ENCODE measurements around the gene TSEN34. TPM values are rescaled to one million over a fixed set of nuclear protein-coding genes. Genes with fewer than 3 reads are reported as not detected.

Gene TSEN34
- 10 to 100 TPM; 36.2 to 67.5 (median 45.0) TPM for polyA plus RNA-seq (ENCODE audit: insufficient read length in 4 of 4)

DNA sequence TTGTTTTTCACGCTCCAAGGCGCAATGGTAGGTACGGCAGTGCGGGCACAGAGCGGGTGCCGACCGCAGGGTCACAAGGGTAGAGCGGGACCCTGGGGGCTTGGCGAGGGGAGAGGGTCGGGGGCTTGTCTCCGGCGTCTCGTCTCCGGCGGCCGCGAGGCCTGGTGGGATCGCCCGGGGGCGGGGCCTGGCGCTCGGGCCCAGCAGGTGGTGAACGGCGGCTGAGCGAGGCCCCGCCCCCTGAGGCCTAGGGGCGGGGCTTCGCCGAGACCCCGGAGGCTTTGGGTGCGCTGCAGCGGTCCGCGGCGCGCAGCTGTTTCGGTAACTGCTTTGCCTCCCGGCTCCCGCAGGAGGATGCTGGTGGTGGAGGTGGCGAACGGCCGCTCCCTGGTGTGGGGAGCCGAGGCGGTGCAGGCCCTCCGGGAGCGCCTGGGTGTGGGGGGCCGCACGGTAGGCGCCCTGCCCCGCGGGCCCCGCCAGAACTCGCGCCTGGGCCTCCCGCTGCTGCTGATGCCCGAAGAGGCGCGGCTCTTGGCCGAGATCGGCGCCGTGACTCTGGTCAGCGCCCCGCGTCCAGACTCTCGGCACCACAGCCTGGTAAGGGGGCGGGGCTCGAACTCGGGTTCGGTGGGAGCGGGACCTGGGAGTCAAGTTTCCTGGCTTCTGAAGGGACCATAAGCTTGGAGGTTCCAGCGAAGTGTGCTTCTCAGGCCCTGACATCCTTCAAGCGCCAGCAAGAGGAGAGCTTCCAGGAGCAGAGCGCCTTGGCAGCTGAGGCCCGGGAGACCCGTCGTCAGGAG, at the start of gene TSEN34:
Gene TSEN34, plus strand, starts transcription at position 298 of the 800 bp plus-strand sequence. Its CDS starts 57 bp downstream, at position 355.
- peak; percentile 81 to 90 (median 86) for DNase-seq (ENCODE audit: low read depth in 4 of 4, low spot score in 3 of 4)

DNA sequence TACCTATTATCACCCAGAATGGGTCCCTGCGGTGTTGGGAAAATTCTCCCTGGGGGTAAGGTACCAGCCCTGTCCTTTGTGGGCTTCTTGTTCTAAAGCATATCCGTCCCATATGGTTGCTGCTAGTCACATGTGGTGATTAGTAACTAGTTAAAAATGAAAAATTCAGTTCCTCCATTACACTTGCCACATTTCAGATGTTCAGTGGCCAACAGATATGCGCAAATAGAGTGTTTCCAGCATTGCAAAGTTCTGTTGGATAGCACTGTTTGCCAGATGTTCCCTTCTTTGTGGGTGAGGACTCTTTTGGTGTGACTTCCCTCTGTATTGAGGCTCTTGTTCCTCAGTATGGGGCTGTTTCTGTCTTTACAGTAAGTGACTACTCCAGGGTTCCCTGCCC, 49.8 kb upstream of the TSEN34 start:
- no peak for DNase-seq (ENCODE audit: low read depth in 4 of 4, low spot score in 3 of 4)

DNA sequence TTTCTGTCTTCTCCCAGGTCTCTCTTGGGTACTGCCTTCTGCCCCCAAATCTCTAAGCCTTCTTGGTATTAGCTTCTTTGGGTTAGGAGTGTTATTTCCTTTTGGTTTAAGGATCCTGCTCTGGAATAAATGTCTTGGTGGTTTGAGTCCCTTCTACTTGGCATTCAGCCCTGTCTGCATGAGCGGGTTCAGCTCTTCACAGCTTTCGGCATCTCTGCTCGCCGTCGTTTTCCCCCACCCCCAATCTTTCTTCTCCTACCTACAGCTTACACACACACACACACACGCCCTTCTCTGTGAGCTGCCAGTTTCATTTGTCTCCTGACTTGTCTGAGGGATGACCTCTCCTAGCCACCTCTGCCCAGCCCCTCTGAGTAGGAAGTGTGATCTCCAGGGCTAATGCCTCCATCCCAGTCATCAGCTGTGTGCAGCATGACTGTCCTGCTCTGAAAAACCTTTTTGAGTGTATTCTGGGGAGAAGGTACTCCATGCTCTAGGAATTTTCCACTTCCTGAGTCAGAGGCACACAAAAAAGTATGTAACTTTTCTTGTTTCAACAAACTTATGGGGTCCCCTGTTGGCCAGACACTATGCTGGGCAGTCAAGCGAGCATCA, 48.8 kb upstream of the TSEN34 start:
- no peak for DNase-seq (ENCODE audit: low read depth in 4 of 4, low spot score in 3 of 4)

DNA sequence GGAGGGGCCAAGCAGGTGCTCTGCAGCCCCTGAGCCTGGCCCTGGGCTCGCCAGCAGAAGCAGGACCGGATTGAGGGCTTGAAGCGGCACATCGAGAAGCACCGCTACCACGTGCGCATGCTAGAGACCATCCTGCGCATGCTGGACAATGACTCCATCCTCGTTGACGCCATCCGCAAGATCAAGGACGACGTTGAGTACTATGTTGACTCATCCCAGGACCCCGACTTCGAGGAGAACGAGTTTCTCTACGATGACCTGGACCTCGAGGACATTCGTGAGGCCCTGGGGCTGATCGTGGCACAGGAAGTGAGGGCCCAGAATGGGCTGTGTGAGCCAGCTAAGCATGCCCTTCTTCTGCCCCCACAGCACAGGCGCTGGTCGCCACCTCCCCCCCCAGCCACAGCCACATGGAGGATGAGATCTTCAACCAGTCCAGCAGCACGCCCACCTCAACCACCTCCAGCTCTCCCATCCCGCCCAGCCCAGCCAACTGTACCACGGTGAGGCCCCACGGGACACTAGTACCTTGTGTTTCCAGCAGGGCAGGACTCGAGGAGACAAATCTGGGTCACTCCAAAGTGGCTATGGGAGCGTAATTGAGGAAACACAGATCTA, 45.5 kb upstream of the TSEN34 start:
- DNase-seq (ENCODE audit: low read depth in 4 of 4, low spot score in 3 of 4): no peak

DNA sequence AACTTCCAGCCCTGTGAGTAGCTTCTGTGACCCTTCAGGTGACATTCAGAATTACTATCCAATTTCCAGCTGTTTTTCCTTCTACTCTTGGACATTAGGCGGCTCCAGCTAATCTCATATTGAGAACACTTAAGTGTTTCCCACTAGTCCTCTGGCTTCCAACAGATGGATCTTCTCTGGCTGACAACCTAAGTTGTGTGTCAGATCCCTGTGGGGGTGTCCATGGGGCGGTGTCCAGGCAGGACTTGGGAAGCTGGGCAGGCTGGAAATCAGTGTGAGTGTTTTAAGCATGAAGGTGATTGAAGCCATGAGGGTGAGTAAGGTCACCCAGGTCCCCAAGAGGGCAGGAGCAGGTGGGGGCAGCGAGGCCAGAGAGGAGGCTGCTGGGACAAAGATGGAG, 43.4 kb upstream of the TSEN34 start:
- DNase-seq (ENCODE audit: low read depth in 4 of 4, low spot score in 3 of 4): peak in 1 of 4 donors; percentile 56

DNA sequence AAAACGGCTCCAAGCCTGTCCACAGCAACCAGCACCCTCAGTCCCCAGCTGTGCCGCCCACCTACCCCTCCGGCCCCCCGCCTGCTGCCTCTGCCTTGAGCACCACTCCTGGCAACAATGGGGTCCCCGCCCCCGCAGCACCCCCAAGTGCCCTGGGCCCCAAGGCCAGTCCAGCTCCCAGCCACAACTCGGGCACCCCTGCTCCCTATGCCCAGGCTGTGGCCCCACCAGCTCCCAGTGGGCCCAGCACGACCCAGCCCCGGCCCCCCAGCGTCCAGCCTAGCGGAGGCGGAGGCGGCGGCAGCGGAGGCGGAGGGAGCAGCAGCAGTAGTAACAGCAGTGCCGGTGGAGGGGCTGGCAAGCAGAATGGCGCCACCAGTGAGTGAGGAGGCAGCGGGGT, 43.0 kb upstream of the TSEN34 start:
- no peak for DNase-seq (ENCODE audit: low read depth in 4 of 4, low spot score in 3 of 4)

DNA sequence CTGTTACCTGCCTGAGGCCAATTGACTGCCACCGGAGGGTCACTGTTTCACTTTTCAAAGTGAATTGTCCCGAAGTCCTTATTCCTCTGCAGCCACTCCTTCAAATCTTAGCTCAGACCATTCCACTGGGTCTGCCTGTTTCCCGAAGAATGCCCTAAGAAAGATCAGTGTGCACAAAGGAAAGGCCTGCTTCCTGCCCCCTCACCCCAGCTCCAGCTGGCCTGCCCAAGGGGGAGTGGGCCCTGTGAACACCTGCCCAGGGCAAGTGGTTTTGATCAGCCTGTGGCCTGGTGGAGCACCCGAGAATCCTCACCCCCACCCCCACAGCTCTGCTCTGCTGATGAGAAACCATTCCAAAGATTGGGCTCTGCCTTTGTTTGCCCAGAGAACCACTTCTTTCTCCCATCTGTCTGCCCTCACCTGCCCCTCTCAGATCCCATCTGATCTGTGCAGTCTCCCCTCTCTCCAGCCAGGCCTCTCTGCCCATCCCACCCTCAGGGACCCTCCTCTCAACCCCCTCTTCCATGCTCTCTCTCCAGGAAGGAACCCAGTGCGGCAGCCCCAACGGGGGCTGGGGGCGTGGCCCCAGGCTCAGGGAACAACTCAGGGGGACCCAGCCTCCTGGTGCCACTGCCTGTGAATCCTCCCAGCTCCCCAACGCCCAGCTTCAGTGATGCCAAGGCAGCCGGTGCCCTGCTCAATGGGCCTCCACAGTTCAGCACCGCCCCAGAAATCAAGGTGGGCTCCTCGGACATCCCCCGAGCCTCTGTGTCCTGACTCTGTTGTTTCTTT, 41.9 kb upstream of the TSEN34 start:
- DNase-seq (ENCODE audit: low read depth in 4 of 4, low spot score in 3 of 4): no peak

DNA sequence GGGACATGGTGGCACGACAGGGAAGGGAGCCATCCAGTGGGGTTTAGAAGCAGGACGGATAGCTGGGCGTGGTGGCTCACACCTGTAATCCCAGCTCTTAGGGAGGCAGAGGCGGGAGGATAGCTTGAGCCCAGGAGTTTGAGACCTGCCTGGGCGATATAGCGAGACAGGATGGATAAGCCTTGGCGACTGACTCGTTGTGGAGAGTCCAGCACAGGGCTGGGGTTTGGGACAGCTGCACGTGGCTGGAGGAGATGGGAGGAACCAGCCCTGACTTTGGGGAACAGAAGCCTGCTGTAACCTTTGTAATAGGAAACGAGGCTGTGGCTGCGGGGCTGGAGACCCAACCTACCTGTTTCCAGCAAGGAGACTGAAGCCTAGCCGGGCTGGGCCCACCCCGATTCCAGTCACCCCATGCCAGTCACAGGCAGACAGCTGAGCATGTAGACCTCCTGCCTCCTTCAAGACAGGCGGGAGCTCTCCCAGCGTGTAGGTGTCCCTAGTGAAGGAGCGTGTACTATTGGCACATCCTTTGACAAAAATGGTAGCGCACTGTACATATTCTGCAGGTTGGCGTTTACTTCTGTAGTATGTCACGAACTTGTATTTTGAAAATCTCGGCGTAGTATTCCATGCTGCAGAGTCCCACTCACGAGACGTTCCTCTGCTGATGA, 39.6 kb upstream of the TSEN34 start:
- no peak for DNase-seq (ENCODE audit: low read depth in 4 of 4, low spot score in 3 of 4)

DNA sequence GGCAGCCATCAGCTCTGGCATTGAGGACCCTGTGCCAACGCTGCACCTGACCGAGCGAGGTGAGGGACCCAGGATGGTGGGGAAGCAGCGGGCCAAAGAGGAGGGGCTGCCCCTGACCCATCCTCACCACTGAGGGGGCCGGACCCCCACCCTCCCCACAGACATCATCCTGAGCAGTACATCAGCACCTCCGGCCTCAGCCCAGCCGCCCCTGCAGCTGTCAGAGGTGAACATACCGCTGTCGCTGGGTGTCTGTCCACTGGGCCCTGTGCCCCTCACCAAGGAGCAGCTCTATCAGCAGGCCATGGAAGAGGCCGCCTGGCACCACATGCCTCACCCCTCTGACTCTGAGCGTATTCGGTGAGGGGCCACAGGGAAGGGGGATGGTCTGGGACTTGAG, 38.8 kb upstream of the TSEN34 start:
- DNase-seq (ENCODE audit: low read depth in 4 of 4, low spot score in 3 of 4): no peak

DNA sequence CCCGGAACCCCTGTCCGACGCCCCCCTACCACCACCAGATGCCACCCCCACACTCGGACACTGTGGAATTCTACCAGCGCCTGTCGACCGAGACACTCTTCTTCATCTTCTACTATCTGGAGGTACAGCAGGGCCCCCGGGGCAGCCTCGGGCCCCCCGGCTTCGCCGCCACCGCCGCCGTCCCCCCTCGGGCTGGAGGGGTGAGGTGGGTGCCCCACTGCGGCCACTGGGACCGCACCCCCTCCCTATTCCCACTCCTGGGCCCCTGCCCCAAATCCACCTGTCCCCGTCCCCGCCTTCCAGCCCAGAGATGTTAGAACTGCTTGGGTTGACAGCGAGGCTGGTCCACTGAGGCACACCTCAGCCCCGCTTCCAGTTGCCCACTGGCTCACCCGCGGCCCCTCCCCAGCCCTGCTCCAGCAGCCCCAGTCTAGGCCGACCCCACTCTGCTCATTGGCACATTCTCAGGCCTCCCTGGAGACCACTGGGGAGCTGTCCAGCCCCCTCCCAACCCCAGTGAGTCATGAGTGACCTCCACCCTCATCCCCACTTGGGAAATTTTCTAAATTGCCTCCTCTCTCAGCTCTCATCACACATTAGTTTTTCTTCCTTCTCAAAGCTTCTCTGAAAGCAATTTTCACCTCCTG, 38.1 kb upstream of the TSEN34 start:
- no peak for DNase-seq (ENCODE audit: low read depth in 4 of 4, low spot score in 3 of 4)

DNA sequence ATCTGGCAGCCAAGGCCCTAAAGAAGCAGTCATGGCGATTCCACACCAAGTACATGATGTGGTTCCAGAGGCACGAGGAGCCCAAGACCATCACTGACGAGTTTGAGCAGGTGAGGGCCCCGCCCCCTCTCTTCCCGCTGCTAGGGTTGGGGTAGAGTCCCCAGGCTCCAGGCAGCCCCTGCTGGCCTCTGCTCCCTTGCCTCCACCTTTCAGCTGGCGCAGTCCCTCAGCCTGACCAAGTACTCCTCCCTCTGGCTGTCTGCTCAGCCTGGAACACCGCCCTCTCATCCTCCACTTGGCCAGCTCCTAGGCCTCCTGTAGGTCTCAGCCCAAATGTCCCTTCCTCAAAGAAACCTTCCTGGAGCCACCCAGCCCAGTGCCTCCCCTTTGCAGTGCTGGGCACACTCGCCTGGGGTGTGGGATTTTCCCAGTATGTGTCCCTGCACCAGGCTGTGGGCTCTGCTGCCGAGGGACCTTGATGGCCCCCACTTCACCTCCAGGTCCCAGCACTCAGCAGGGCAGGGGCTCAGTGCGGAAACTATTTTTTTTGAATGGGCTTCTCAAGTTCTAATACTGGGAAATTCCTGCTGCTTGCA, 37.3 kb upstream of the TSEN34 start:
- DNase-seq (ENCODE audit: low read depth in 4 of 4, low spot score in 3 of 4): no peak

DNA sequence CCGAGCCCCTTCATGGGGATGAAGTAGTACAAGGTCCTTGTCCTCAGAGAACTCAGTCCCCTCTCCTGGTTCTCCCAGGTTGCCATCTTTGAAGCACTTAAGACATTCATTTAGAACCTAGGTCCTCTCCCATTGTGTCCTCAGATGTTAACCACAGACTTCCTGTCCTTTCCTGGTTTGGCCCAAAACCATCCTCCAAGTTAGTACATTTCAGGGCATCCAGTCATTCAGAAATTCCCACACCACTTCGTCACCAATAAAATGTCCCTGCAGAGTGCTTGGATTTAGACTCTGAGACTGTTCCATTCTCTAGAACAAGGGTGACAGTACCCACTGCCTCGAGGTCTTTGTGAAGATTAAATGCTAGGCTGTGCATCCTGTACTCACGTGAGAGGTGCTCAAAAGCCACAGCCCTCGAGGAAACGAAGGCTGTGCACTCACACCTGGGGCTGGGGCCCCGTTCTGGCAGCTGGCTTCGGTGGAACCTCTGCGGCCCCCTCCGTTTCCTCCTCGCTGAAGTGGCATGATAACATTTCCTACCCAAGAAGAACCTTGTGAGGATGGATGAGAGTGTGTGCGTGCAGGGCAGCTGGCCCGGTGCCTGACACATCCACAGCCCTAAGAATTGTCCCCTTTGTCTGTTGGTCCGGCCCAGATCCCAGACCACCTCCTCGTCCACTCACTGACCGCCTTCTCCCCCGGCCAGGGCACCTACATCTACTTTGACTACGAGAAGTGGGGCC, 36.3 kb upstream of the TSEN34 start:
- DNase-seq (ENCODE audit: low read depth in 4 of 4, low spot score in 3 of 4): no peak

DNA sequence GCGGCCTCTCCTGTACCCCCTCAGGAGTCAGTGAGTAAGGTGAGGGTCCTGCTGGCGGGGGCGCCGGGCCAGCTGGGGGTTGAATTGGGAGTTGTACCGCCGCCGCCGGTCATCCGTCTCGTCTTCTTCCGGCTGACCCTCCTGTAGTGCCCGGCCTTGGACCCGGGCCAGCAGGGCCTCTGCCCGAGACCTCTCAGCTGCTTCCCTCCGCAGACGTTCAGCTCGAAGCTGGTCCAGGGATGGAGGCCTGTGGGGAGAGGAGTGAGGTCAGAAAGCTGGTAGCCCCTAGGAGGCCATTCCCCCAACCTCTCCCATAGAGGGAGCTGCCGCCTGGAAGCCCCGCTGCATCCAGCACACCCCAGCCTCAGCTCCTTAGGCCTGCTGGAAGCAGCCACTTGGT, 35.4 kb upstream of the TSEN34 start:
- DNase-seq (ENCODE audit: low read depth in 4 of 4, low spot score in 3 of 4): no peak

DNA sequence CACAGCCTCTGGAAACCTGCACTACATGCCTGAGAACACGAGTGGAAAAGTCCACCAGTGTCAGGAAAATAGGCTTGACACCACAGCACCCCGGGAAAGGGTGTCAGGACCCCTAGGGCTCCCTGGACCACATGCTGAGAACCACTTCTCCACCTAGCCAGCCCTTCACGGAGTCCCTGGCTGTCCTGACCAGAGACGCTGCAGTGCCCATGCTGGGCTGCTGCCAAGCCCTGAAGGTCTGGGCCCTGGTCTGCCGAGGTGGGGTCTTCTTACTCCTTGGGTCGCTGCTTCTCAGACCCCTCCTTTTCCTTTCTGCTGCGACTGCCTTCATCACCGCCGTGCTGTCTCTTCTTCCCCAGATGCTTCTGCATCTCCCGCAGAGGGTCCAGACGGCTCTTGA, 34.6 kb upstream of the TSEN34 start:
- DNase-seq (ENCODE audit: low read depth in 4 of 4, low spot score in 3 of 4): no peak

DNA sequence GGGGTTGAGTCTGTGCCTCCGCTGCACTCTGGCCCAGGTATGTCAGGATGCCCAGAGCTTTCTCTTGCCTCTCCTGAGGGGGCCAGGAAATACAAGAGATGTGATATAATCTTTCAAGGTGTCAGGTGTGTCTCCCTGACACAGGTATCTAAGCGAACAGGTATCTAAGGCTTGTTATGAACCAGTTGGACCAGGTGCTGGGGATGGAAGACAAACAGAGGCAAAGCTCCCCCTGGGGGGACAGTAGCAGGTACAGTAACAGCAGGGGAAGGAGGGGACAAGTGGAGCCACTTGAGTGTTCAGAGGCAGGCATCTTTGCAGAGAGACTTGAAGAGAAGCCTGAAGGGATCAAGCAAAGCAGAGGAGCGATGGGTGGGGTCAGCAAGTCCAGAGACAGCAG, 34.2 kb upstream of the TSEN34 start:
- no peak for DNase-seq (ENCODE audit: low read depth in 4 of 4, low spot score in 3 of 4)

DNA sequence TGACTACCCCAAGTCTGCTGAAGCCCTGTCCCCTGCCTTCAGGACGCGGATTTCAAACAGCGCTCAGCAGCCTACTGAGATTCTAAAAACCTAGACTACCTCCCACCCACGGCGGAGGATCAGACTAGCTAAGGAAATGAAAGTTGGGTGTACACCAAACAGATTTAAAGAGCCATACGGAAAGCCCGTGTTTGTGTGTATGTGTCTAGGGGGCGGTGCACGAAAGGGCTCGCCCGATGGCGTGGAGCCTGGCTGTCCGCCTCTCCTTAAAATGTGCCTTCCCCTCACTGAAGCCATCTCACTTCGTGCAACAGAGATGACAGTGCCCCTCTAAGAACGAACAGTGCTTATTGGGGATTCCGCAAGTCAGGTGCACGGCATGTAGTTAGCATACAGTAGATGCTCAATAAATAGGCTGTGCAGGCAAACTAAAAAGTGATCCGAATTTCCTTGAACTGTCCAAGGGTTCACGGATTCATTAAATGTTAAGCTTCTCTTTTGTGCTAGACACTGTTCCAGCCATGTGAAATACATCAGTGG, 32.2 kb upstream of the TSEN34 start:
- DNase-seq (ENCODE audit: low read depth in 4 of 4, low spot score in 3 of 4): no peak

DNA sequence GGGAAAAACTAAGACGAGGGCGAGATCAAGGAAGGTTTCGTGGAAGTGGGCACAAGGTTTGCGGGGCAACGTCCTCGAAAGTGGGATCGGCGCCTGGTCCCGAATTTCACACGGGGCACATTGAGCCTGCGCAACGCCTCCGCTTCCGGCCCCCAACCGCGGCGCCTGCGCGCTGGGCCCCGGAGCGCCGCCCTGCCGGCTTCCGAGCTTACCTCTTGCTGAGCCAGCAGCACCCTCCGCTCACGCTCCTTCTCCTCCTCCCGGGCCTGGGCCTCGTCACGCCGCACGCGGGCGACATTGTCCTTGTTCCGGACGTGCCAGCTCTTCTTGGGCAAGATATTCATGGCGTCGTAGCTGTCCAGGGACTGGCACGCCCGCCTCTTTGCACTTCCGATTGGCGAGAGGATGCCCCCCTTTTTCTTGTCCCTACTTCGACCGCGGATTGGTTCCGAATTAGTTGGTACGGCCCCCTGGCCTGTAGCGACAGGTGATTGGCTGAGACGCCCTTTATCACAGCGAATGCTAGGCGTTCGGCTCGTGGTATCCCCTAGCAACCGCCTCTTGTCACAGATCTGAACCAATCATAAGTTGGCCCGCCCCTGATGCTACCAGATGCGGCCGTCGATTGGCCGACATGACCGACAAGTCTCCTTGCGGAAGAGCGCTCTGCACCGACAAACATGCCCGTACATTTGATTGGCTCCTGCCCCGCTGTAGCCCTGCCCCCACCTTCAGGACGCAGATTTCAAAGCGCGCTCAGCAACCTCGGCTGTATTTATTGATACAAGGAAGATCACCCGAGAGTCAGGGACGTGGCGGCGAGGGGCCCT, 31.5 kb upstream of the TSEN34 start, which contains the start of gene LENG1:
Gene LENG1, minus strand, starts transcription at position 370 of the 830 bp plus-strand sequence. Its CDS starts 26 bp downstream, at position 344.
- DNase-seq (ENCODE audit: low read depth in 4 of 4, low spot score in 3 of 4): peak; percentile 99 to 100 (median 100)
